ENCODE measurements around the gene IKZF1.

IKZF1 gene

DNA sequence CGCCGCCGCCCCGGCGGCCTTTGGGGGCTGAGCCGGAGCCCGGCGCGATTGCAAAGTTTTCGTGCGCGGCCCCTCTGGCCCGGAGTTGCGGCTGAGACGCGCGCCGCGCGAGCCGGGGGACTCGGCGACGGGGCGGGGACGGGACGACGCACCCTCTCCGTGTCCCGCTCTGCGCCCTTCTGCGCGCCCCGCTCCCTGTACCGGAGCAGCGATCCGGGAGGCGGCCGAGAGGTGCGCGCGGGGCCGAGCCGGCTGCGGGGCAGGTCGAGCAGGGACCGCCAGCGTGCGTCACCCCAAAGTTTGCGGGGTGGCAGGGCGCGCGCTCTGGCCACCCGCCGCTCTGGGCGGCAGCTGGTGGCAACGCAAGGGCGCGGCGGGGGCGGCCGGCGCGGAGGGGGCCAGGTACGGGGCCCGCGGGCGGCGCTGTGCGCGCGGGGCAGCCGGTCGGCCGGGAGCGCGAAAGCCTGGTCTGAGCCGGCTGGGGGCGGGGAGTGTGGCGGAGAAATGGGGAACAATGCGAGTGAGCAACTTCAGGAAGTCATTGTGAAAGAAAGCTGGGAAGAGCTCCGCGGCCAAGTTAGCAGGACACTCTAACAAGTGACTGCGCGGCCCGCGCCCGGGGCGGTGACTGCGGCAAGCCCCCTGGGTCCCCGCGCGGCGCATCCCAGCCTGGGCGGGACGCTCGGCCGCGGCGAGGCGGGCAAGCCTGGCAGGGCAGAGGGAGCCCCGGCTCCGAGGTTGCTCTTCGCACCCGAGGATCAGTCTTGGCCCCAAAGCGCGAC, at the start of gene IKZF1:
Gene IKZF1, plus strand, starts transcription at position 588 of the 782 bp plus-strand sequence. CDS start 14,346 bp downstream, outside the sequence.
- DNase-seq = peak in 3 of 10 donors; percentile 24 to 82 (median 35)

DNA sequence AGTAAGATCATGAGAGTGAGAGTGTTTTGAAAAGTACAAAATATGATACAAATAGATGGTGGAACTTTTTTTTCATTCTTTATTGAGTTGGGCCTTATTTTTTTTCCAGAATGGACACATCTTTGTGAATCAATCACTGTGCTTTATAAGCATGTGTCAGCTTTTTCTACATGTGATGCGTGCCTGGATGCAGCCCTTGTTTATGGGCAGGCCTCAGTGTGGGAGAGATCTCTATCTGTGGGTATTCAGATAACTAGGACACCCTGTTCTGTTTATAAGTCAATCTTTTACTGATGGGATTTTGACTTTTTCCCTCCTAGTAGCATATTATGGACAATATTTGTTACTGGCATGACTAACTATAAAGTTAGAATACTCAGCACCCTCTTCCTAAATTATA, 42.9 kb upstream of the IKZF1 start:
- intact Hi-C loops (cut with DNase I) = no loop called here
- DNase-seq = no peak

More for the DNA sequence above, at the start of gene IKZF1:
- intact Hi-C loops (cut with DNase I) = no loop called here

DNA sequence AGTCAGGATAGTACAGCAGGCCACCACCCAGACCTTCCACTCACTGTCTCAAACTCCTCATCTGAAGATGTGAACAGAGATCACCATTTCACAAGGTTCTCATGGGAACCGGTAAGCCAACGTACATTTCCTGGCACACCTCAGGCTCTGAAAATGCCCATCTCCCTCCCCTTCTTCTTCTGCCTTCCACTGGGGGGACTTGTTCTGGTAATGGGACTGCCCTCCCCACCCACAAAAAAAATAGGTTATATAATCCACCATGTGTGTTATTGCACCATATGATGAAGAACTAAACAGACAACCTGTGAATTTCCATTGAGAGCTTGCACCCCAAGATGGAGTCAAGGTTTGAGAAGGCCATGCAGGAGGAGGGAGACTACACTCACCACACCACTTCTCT, 42.1 kb upstream of the IKZF1 start:
- no peak for DNase-seq
- intact Hi-C loops (cut with DNase I) = no loop called here

DNA sequence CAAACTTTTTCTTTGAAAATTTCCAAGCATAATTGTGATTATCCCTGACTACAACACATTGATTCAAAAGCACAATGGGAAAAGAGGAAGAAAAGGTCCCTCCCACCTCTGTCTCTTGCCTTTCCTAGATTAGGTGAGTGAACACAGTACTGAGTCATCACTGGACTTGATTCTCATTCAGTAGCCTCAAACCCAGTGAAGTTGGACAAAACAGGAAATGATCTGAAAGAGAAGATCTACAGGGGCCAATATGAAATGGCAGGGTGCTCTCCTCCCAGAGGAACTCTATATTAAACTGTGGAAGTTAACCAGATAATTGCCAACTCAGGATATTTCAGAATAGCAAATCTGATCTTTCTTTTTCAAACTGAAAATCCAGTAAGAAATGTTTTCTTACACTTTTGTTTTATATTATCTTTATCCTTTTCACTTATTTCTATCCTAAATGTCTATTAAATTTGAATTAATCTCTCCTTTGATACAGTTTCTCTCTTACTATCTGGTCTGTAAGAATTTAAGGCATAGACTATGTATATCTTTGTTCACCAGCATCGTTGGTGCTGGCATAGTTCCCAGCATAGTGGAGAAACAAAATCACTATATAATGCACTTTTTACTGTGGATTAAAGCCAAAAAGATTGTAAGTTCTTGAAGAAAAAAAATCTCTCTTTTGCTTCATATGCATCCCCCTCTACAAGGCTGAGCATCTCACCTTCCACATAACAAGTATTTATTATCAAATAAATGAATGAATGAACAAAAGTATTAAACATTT, 41.4 kb upstream of the IKZF1 start:
- DNase-seq = no peak
- intact Hi-C loops (cut with DNase I) = no loop called here

DNA sequence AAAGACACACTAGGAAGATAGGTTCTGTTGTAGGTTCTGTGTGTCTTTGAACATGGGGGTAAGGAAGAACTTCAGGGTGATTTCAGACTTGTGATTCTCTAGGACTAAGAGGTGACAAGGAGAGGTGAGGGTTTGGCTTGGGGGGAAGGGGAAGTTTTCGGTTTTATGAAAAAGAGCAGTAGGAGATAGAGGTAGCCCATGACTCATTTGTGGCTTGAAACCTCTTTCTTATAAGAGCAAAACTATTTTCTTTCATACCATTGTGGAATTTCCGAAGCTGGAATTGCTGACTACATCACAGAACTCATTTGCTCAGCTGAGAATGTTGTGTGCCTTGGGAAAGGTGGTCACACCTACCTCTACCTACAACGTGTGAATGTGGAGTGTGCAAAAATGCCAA, 39.6 kb upstream of the IKZF1 start:
- intact Hi-C loops (cut with DNase I) = no loop called here
- no peak for DNase-seq

DNA sequence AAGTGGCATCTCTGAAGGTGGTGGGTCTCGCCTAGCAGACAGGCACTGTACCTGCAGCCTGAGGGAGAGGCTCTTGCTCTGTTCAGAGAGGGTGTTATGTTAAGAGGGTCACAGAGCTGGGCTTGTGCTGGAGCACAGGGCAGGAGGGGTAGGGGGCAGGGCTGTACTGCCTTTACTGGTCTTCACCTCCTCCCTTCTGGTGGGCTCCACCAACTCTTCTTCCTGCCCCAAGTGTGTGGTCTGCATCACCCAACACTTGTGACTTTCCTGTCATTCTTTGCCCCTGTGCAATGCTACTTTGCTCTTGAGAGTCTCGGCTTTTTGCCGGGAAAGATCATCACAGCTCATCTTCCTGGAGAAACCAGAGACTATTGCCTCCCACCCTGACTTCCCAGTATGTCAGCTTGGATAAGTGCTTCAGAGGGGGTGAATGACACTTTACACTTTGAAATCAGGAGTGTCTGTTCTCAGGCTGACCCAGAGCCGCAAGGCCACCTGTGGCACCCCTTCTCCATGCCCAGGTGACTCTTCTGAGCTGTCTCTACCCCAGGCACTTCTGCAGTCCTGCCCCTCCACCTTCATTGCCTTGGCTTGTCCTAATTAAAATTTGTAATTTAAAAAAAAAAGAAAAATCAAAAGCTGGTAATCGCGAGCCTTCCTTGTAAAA, 38.4 kb upstream of the IKZF1 start:
- intact Hi-C loops (cut with DNase I) = no loop called here
- no peak for DNase-seq

DNA sequence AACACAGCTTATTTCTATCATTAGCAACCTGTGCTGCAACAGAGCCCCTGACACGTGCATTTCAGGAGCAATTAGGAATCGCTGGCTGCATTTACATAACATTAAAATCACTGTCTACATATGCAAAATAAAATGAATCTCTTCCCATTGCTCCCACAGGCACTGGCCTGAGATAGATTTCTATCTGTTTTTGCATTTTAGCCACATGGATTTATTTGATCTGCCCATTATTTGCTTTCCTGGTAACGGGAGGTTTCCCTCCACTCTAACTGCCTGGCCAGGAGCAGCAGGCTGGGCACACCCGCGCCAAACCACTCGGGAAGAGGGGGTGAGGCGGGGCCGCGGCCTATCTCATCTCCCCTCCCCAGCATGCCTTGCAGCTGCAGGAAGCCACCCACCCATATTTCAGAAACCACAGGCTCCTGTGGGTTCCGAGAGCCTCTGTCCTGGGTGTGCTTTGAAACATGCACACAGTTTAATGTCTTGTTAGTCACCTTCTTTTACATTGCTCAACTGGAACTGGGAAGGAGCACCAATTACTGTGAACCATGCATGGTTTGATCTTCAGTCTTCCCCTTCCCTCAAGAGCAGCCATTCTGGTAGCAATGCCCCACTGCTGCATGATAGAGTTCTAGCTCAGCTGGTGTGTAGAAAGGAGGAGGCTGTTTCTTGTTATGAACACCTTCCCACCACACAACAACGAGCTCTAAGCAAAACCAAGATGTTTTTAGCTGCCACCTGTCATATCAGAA, 37.7 kb upstream of the IKZF1 start:
- DNase-seq = no peak
- intact Hi-C loops (cut with DNase I) = no loop called here

DNA sequence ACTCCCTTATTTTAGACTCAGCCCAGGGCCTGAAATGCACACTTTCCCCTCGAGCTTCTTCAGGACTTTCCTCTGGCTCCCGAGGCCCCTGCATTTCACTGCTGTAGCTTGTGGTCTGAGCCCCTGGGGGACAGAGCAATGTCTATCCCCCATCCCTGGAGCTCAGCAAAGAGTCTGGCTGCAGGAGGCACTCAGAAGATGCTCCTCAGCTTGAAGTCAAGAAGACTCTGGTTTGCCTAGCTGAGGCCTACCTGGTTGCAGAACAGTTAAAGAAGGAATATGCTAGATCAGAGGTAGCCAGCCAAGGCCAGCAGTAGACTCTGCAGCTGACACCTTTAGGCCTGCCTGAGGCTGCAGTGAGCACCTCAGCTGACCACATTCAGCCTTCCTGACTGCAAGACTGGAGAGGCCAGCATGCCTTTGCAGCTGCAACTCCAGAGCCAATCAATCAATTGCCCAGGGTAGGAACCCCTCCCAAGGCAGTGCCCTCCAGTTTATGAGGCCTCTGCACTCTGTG, 36.9 kb upstream of the IKZF1 start:
- intact Hi-C loops (cut with DNase I) = no loop called here
- DNase-seq = no peak

DNA sequence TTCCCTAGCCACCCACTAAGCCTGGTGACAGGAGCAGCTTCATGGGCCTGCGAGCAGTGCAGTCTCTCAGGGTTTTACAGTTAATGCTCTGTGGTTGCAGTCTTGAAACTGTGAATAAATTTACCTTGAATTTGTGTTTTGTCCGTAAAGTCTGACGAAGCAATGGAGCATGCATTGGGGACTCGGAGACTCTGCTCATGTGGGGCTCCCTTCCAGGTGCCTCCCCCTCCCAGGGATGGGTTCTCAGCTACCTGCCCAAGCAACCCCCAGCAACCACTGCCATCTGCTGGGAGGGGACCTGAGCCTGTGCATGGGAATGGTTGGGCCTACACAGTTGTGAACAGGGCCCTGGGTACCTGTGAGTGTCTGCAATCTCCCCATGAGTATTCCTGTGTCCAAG, 36.3 kb upstream of the IKZF1 start:
- intact Hi-C loops (cut with DNase I) = no loop called here
- DNase-seq = no peak

DNA sequence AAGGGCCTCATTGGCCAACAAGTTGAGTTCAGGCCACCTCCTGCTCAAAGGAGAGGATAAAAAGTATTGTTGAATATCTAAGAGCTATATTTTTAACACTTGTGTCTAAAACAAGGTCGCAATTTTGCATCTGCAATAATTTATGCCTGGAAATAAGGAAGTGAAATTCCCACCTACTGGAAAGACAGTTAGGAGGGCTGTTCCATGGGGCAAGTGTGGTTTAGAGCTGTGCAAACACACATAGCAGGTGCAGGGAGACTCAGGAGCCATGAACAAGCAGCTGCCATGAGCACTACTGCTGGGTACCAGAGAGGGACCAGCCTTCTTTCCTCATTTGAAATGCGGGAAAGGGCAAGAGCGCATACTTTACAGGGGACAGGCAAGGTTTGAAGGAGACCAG, 35.5 kb upstream of the IKZF1 start:
- no peak for DNase-seq
- intact Hi-C loops (cut with DNase I) = no loop called here

DNA sequence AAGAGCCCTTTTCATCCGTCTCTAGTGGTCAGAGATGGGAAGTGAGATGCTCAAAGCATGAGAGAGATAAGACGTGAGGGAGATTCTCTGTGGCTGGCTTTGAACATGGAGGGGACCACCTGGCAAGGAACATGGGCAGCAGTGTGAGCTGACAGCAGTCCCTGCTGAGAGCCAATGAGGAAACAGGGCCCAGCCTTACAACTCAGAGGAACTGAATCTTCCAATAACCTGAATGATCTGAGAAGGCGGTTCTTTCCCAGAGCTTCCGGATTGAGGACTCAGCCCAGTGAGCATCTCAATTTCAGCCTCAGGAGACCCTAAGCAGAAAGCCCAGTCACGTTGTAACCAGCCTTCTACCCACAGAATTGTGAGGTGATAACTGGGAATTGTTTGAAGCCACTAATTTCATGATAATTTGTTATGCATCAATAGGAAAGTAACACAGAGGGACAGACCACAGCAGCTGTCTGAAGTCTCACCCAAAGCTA, 33.9 kb upstream of the IKZF1 start:
- no peak for DNase-seq
- intact Hi-C loops (cut with DNase I) = no loop called here

DNA sequence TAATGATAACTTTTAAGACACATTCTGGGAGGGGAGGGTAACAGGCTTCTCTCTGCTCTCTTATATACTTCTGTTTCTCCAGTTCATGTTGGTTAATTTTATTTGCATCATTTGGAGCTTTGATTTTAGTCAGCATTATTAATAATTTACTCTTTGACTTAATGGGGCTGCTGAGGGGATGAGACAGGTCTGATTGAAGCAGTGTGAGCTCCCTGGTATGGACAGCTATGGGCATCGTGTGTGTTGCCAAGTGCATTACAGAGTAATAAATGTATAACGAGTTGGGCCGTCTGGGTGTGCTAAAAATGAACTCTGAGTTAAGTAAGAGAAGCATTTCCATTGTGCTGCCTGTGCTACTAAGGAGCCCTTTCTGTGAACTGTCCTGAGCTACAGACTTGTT, 31.7 kb upstream of the IKZF1 start:
- intact Hi-C loops (cut with DNase I) = no loop called here
- DNase-seq = no peak

DNA sequence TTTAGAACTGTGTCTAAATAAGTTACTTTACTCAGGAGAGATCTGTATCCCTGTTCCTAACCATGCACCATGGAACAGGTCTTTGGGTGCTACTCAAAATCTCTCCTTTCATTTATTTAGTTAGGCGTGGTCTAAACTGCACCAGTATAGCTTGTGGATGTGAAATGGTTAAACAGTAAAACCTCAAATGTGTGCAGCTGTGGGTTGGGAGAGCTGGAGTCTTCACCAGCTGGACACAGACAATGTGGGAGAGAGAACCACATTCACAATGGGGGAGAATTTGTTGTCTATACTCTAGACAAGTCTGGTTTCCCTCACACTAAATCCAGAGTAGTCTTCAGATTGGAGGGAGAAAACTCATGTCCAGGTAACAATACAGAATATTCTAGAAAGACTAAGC, 31.2 kb upstream of the IKZF1 start:
- no peak for DNase-seq
- intact Hi-C loops (cut with DNase I) = no loop called here

DNA sequence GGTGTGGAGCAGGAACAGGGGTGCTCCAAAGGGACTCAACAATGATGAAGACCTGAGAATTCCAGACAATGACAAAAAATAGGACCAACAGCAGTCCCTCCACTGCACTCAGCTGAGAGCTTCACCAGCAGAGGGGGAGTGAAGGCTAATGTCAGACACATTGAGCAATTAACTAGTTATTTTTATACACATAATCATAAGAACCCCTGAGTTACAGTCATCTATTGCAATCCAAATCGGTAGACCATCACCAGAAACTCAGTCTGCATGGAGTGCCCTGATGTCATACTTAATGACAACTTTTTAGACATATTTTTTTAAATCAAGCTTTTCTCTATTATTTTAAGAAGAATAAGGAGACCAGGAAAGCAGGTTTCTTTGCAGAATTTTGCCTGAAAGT, 30.6 kb upstream of the IKZF1 start:
- intact Hi-C loops (cut with DNase I) = no loop called here

DNA sequence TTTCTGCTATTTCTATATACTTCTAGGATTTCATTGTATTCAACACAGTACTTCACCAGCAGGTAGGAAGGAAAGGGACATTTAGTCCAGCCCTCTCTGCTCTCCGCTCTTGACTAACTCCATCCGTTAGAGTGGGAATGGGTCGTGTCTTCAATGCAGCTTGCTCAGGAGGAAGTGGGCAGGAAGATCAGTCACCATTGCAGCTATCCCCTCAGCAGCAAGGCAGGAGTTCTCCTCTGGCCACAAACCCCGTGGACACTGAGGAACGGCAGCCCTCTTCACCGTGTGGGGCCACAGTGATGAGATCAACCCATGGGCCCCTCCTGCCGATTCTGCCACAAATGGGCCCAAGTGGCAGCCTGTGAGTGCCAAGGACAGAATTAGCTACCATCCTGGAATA, 30.2 kb upstream of the IKZF1 start:
- intact Hi-C loops (cut with DNase I) = no loop called here
- no peak for DNase-seq

More for the DNA sequence above, 30.6 kb upstream of the IKZF1 start:
- no peak for DNase-seq

DNA sequence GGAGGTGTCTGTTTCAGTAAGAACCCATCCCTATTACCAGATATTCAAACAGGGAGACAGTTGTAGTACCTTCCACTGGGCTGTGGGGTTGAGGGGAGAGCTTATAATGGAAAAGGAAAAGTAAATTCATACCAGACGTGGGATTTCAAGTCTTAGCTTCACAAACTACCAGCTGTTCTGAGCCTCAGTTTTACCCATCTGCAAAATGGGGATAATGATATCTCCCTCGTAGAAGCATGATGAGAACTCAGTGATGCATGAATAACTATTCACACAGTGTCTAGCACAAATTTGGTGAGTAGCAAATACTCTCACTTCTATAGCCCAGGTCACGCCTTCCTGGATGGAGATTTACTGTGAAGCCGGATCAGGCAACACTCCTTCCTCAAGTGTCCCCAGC, 29.1 kb upstream of the IKZF1 start:
- no peak for DNase-seq
- intact Hi-C loops (cut with DNase I) = no loop called here

DNA sequence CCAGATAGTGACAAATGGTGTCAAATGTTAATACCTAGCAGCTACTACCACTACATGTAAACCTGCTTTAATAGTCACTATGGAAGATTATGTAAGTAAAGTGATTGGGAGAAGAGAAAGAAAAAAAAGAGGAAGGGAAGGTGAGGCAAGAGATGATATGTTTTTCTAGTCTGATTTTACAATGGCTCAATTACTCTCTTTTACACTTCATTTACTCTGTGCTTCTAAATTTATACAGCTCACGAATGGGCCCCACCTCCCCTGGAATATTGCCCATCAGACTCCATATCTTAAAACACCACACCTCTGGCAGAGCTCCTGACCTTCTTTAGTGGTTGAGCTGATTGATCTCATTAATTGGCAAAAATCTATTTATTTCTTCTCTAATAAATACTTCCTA, 28.0 kb upstream of the IKZF1 start:
- intact Hi-C loops (cut with DNase I) = no loop called here
- no peak for DNase-seq

DNA sequence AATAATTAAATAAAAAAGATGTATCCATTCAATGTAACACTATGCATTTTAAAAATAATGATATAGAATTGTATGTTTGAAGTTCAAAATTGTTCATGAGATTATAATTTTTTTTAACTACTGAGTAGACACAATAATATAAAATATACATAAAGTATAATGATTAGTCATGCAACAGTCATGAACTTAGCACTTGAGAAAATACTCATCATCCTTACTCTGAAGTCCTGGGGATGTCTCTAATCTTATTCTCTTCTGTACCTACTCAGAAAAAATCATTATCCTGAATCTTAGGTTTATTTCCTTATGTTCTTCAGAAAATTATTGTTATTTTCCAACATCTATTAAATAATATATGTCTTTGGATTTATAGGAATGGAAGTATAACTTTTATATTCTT, 26.4 kb upstream of the IKZF1 start:
- intact Hi-C loops (cut with DNase I) = no loop called here
- no peak for DNase-seq

DNA sequence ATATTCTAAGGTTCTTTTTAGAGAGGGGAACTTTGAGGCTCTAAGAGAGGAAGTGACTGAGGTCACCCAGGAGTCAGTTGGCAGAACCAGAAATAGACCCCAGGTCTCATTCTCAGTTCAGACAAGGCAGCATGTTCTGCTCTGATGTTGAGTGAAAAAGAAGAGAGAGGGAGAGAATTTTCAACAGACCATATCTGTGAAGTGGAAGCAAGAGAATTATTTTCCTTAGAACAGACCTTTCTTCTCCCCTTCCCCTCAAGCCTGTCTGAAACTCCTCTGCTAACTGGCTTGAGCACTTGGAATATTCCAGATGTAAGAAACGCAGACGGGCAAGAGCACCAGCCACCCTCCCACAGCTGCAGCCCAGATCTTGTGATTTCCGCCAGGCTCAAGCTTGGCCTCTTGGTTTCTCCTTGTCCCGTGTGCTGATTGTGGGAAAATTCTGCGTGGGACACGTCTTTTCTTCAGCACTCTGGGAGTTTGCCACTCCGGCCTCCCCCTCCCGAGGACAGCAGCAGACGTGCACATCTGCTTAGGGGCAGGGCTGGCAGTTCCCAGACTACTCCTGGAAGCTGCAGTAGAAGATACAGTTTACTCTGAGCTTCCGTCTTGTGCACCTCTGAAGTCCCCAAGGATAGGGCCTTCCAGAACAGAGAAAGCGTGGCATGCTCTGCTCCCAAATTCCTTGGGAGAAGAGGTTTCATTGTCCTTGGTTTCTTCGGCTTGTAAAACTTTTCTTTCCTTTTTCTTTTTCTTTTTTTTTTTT, 22.7 kb upstream of the IKZF1 start:
- DNase-seq = no peak
- intact Hi-C loops (cut with DNase I) = no loop called here

Measured in posterior cingulate gyrus (tissue), 11 donors.